SKM-1 (cell line): ENCODE results near the gene ROPN1L.
"Not testable (repeated sequence)": the region's sequence is repeated elsewhere in the genome, so short reads cannot be mapped to it uniquely, and the experiment has no call there.

Experiments
- DNase-seq: peaks from one replicate; lab custom pipeline; 2025; ENCODE audit not compliant: unreplicated experiment; lab: John Stamatoyannopoulos, UW

Gene ROPN1L

GRCh38 chr5:10477943-10478342 is 36.3 kb downstream of the ROPN1L start:
- DNase-seq = no peak

- no peak for DNase-seq
These were observed 36.8 kb downstream of the ROPN1L start for GRCh38 chr5:10478436-10478835.

DNA sequence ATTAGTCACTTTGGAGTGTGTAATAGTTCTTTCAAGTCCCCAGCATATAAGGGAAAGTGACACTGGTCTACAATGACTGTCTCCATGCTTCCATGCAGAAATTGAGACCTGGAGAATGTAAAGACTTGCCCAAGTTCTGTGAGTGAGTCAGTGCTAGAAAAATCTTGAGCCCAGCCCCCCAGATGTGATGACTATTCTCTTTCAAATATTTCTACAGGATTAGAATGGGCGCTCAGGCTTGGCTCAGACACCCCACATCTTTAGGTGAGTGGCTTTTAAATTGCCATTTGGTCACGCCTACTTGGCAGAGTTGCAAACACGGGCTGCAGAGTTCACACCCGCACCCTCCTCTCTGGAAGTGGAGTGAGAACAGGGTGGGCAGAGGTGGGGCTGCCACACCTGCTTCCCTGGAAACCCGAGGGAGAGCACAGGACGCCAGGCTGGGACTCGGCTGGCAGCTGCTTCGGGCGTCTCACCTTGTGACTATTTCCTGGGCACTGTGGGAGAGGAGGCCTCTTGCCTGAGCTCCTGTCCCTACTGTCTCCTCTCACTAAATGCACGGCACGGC is 37.6 kb downstream of the ROPN1L start:
- no peak for DNase-seq

GRCh38 chr5:10480237-10480985 is 38.7 kb downstream of the ROPN1L start:
- no peak for DNase-seq

- DNase-seq = no peak
These were observed 39.7 kb downstream of the ROPN1L start for GRCh38 chr5:10481241-10481935.

- no peak for DNase-seq
These were observed 41.3 kb downstream of the ROPN1L start for GRCh38 chr5:10482791-10483530.

- DNase-seq = no peak
These were observed 43.1 kb downstream of the ROPN1L start for GRCh38 chr5:10484774-10485141.

DNA sequence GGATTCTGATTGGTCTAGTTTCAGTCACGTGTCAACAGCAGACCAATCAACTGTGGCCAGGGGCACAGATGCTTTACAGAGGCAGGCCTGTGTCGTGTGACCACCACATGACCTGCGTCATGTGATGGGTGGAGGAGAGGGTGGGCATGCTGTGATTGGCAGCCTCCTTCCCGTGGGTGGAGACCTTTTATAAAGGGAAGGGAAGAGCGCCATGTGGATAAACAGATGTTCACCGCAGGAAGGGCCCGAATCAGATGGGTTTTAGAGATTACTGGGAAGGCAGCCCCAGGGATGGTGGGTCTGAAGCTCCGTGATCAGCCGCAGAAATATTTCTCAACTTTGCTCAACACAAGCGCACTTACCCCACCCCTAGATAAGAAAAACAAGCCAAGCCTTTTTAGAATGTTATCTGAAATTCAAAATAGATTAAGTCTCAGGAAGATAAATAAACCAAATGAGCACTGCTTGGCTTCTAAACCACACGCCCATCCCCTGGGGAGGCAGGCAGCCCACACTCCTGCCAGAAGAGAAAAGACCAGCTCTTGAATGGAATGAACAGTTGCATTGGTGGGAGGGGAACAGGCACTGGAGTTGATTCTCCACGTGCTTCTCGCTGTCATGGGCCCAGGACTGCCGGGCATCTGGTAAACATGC is 43.6 kb downstream of the ROPN1L start:
- DNase-seq = no peak

- no peak for DNase-seq
These were observed 44.2 kb downstream of the ROPN1L start for GRCh38 chr5:10485897-10486296.

DNA sequence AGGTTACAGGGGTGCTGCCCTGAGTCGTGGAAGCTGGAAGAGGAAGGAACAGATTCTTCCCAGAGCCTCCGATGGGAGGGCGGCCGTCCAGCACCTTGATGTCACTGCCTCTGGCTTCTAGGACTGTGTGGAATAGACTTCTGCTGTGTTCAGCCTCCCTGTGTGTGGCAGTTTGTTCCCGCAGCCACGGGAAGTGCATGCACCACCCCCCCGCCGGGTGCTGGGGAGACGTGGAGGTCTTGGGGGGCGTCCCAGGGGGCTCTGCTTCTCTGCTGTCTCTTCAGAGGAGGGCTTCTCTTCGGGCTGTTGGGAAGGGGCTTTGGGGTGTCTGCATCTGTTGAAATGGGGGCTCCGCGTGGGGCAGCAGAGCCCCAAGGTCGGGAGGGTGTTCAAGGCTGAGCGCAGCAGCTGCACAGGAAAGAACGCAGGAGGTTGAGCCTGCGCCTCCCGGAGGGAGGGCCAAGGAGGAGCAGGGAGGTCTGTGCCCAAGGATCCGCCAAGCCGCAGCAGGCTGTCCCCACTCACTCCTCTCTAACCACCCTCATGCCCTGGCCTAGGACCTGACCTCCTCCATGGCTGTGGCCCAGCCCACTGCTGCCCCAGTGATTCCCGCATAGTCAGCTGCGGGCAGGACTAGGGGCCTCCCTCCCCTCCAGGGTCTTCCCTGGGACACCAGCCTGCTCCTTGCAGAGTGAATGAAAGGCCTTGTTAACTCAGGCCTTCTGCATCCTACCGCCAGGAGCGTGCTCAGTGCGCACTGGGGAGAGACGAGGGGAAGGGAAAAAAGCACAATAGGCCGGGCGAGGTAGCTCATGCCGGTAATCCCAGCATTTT is 45.0 kb downstream of the ROPN1L start:
- DNase-seq = no peak

- no peak for DNase-seq
These were observed 46.5 kb downstream of the ROPN1L start for GRCh38 chr5:10488144-10488543.

GRCh38 chr5:10489810-10490426 is 48.2 kb downstream of the ROPN1L start:
- peak; percentile 55 for DNase-seq

- no peak for DNase-seq
These were observed 49.4 kb downstream of the ROPN1L start for GRCh38 chr5:10490927-10491672.

GRCh38 chr5:10491673-10492026 is 50.0 kb downstream of the ROPN1L start:
- DNase-seq = no peak

- no peak for DNase-seq
These were observed 52.2 kb downstream of the ROPN1L start for GRCh38 chr5:10493884-10494283.

- not testable (repeated sequence) for DNase-seq
These were observed 52.8 kb downstream of the ROPN1L start for GRCh38 chr5:10494497-10494896.

- DNase-seq = no peak
These were observed 55.9 kb downstream of the ROPN1L start for GRCh38 chr5:10497554-10497953.

GRCh38 chr5:10498350-10498749 is 56.7 kb downstream of the ROPN1L start:
- DNase-seq = no peak

GRCh38 chr5:10499066-10499465 is 57.4 kb downstream of the ROPN1L start:
- no peak for DNase-seq
